GM23338 (cell line): ENCODE data around the gene ZNF879. TPM values are rescaled to one million over a fixed set of nuclear protein-coding genes. Genes with fewer than 3 reads are reported as not detected.

Experiments used
- ATAC-seq: fragments of 200-7000 bp; cut with Tn5 transposase; 3 replicates; pipeline ENCODE4 v1.9.1; 2020
- DNase-seq: peaks from one replicate; pipeline ENCODE4 v3.0.0-alpha.2; 2015; ENCODE audit warnings: low spot score
- H2AFZ ChIP-seq: fragments of 200-600 bp; sonication (generic); 2 replicates; pipeline ENCODE4 v1.8.0; 2016; ENCODE audit warnings: antibody characterized with exemption, mild to moderate bottlenecking, moderate library complexity
- H3F3A ChIP-seq: fragments of 200-600 bp; sonication (generic); replicated peaks from 2 replicates; pipeline ENCODE4 v1.8.0; 2017; ENCODE audit warnings: antibody characterized with exemption, mixed run types, low read depth
- H3K27ac ChIP-seq: fragments of 200-600 bp; sonication (generic); 2 replicates; pipeline ENCODE4 v1.6.1; 2016; ENCODE audit warnings: low read depth
- H3K27me3 ChIP-seq: fragments of 200-600 bp; sonication (generic); 2 replicates; pipeline ENCODE4 v1.8.0; 2016; ENCODE audit warnings: mild to moderate bottlenecking, mixed run types, moderate library complexity; ENCODE audit not compliant: insufficient read depth
- H3K36me3 ChIP-seq: fragments of 200-600 bp; sonication (generic); 2 replicates; pipeline ENCODE4 v1.8.0; 2016; ENCODE audit warnings: mild to moderate bottlenecking; ENCODE audit not compliant: insufficient read depth
- H3K4me1 ChIP-seq: fragments of 200-600 bp; sonication (generic); 2 replicates; pipeline ENCODE4 v1.8.0; 2016; ENCODE audit warnings: mild to moderate bottlenecking, moderate library complexity; ENCODE audit not compliant: insufficient read depth
- H3K4me2 ChIP-seq: fragments of 200-600 bp; sonication (generic); 2 replicates; pipeline ENCODE4 v1.7.1; 2017; ENCODE audit warnings: mixed run types
- H3K4me3 ChIP-seq: fragments of 200-600 bp; sonication (generic); 2 replicates; pipeline ENCODE4 v1.6.1; 2016; ENCODE audit warnings: mixed run types
- H3K79me2 ChIP-seq: fragments of 200-600 bp; sonication (generic); replicated peaks from 2 replicates; pipeline ENCODE4 v1.8.0; 2017; ENCODE audit warnings: mild to moderate bottlenecking; ENCODE audit not compliant: insufficient read depth
- H3K9me2 ChIP-seq: fragments of 200-600 bp; sonication (generic); 2 replicates; pipeline ENCODE4 v1.8.0; 2017; ENCODE audit not compliant: insufficient read depth
- H4K20me1 ChIP-seq: fragments of 200-600 bp; sonication (generic); replicated peaks from 2 replicates; pipeline ENCODE4 v1.8.0; 2017; ENCODE audit warnings: mild to moderate bottlenecking; ENCODE audit not compliant: insufficient read depth
- H3K27ac Mint-ChIP-seq: 2 replicates; pipeline ENCODE4 v1.8.0; 2020; ENCODE audit warnings: inconsistent platforms, mild to moderate bottlenecking, moderate library complexity, mixed read lengths
- H3K27me3 Mint-ChIP-seq: 3 replicates; pipeline ENCODE4 v1.8.0; 2022; ENCODE audit warnings: low read depth, mild to moderate bottlenecking, moderate library complexity, mixed read lengths, inconsistent platforms; ENCODE audit not compliant: insufficient read depth, poor library complexity
- H3K36me3 Mint-ChIP-seq: 3 replicates; pipeline ENCODE4 v1.8.0; 2021; ENCODE audit warnings: low read depth, mild to moderate bottlenecking, inconsistent platforms, moderate library complexity, mixed read lengths
- H3K4me1 Mint-ChIP-seq: 3 replicates; pipeline ENCODE4 v1.8.0; 2020; ENCODE audit warnings: mild to moderate bottlenecking, inconsistent platforms, mixed read lengths
- H3K4me3 Mint-ChIP-seq: 3 replicates; pipeline ENCODE4 v1.8.0; 2021; ENCODE audit warnings: moderate library complexity, mild to moderate bottlenecking, inconsistent platforms, mixed read lengths
- H3K9me3 Mint-ChIP-seq: 3 replicates; pipeline ENCODE4 v1.8.0; 2020; ENCODE audit warnings: moderate library complexity, mild to moderate bottlenecking, inconsistent platforms, mixed read lengths
- CREB1 ChIP-seq: fragments of 250-450 bp; sonication (Bioruptor Pico); IDR thresholded peaks from 2 replicates; pipeline ENCODE4 v1.5.0; 2020; ENCODE audit warnings: low read depth, mild to moderate bottlenecking, moderate library complexity
- CTCF ChIP-seq, 2 experiments: fragments of 200-600 bp in 1 of 2; sonication (generic) in 1 of 2; conservative IDR thresholded peaks; 2 replicates each; pipeline versions ENCODE4 v1.5.1 to v1.6.1; 2016 to 2017; ENCODE audit warnings: antibody characterized with exemption in 2 of 2, low read depth in 2 of 2, mild to moderate bottlenecking in 2 of 2, moderate library complexity in 1 of 2
- ETS1 ChIP-seq: IDR thresholded peaks from 2 replicates; pipeline ENCODE4 v1.6.1; 2016; ENCODE audit warnings: antibody characterized with exemption
- EZH2 ChIP-seq: fragments of 200-600 bp; sonication (generic); IDR thresholded peaks from one replicate; pipeline ENCODE4 v1.8.0; 2017; ENCODE audit warnings: antibody characterized with exemption, mild to moderate bottlenecking, low read depth; ENCODE audit not compliant: unreplicated experiment
- EZH2phosphoT487 ChIP-seq: fragments of 200-600 bp; sonication (generic); IDR thresholded peaks from one replicate; pipeline ENCODE4 v1.8.1; 2018; ENCODE audit warnings: antibody characterized with exemption; ENCODE audit not compliant: unreplicated experiment
- JUNB ChIP-seq: IDR thresholded peaks from one replicate; pipeline ENCODE4 v1.6.1; 2016; ENCODE audit warnings: antibody characterized with exemption; ENCODE audit not compliant: unreplicated experiment
- NANOG ChIP-seq: IDR thresholded peaks from 2 replicates; pipeline ENCODE4 v1.6.1; 2016; ENCODE audit warnings: antibody characterized with exemption, borderline replicate concordance
- POLR2AphosphoS5 ChIP-seq: IDR thresholded peaks from 2 replicates; pipeline ENCODE4 v1.6.1; 2016; ENCODE audit warnings: antibody characterized with exemption, low read depth
- REST ChIP-seq: IDR thresholded peaks from one replicate; pipeline ENCODE4 v1.6.1; 2018; ENCODE audit warnings: antibody characterized with exemption; ENCODE audit not compliant: unreplicated experiment
- STAT1 ChIP-seq: IDR thresholded peaks from one replicate; pipeline ENCODE4 v1.6.1; 2016; ENCODE audit warnings: antibody characterized with exemption; ENCODE audit not compliant: unreplicated experiment
- ZNF114 ChIP-seq: fragments of 250-450 bp; sonication (Bioruptor Pico); IDR thresholded peaks from 2 replicates; pipeline ENCODE4 v1.5.0; 2020; ENCODE audit warnings: mild to moderate bottlenecking, moderate library complexity
- ZNF331 ChIP-seq: fragments of 250-450 bp; sonication (Bioruptor Pico); IDR thresholded peaks from 2 replicates; pipeline ENCODE4 v1.5.0; 2020; ENCODE audit warnings: low read depth, mild to moderate bottlenecking, moderate library complexity
- polyA plus RNA-seq: library from polyadenylated mRNA; unstranded; fragments of >200 nt; fragmentation: Nextera tagmentation; extraction: Ambion mirVana; gene quantifications from 2 replicates; pipeline ENCODE4 v1.2.1, GENCODE V29; 2016
- total RNA-seq: library from RNA; depleted of rRNA; stranded (reverse); fragments of >200 nt; shearing (Covaris generic); gene quantifications from 2 replicates; pipeline ENCODE4 v1.2.3, GENCODE V29; 2014

ZNF879 gene
- total and polyA plus RNA-seq, 2 experiments from 2014 or later: 3.5 to 3.9 TPM

- H3K4me2 ChIP-seq: no peak overlapping the region
- Mint-ChIP-seq H3K36me3 (peaks cover 48% of the 10 kb centered on the region), H3K9me3 (peaks cover 95% of the 10 kb centered on the region), H3K27ac (no peak overlapping the region), H3K4me1 (no peaks in the 10 kb centered on the region), H3K4me3 (no peak overlapping the region), H3K27me3 (peaks cover 13% of the 10 kb centered on the region)
- no peak overlapping the region for H3K4me3 ChIP-seq
- no peaks in the 10 kb centered on the region for H3K79me2 ChIP-seq
- H3K36me3 ChIP-seq: peaks cover 9% of the 10 kb centered on the region
- no peak for ATAC-seq
- TF ChIP-seq NANOG (no peak), JUNB (no peak), STAT1 (no peak), EZH2 (no peak), POLR2AphosphoS5 (no peak), EZH2phosphoT487 (no peak), CTCF (conservative IDR thresholded peaks at IDR 0.05; ENCODE audit: low read depth in 2 of 2) (no peak)
- H3F3A ChIP-seq: no peaks in the 10 kb centered on the region
- DNase-seq: no peak
- H4K20me1 ChIP-seq: no peaks in the 10 kb centered on the region
- H3K27ac ChIP-seq: no peak overlapping the region
- no peak overlapping the region for H2AFZ ChIP-seq
- no peaks in the 10 kb centered on the region for H3K27me3 ChIP-seq
- no peaks in the 10 kb centered on the region for H3K4me1 ChIP-seq
- no peaks in the 10 kb centered on the region for H3K9me2 ChIP-seq
Measured at GRCh38 chr5:178982941-178983340, 40.7 kb upstream of the ZNF879 start.

- DNase-seq: no peak
- Histone ChIP-seq H3F3A (no peaks in the 10 kb centered on the region), H3K4me2 (no peak overlapping the region), H3K36me3 (peaks cover 1% of the 10 kb centered on the region), H3K79me2 (no peaks in the 10 kb centered on the region), H3K4me1 (no peaks in the 10 kb centered on the region), H3K9me2 (no peaks in the 10 kb centered on the region), H3K4me3 (no peak overlapping the region), H4K20me1 (no peaks in the 10 kb centered on the region), H2AFZ (no peak overlapping the region), H3K27me3 (no peaks in the 10 kb centered on the region), H3K27ac (no peak overlapping the region)
- Mint-ChIP-seq H3K4me1 (no peaks in the 10 kb centered on the region), H3K27ac (no peak overlapping the region), H3K36me3 (peaks cover 44% of the 10 kb centered on the region), H3K4me3 (no peak overlapping the region), H3K9me3 (peaks cover 95% of the 10 kb centered on the region), H3K27me3 (peaks cover 13% of the 10 kb centered on the region)
- ATAC-seq: no peak
- TF ChIP-seq CTCF (conservative IDR thresholded peaks at IDR 0.05; ENCODE audit: low read depth in 2 of 2): no peak
- no peak for TF ChIP-seq EZH2
- TF ChIP-seq ETS1: no peak
- no peak for TF ChIP-seq NANOG
- no peak for TF ChIP-seq ZNF114 (CRISPR knock-in tag)
- no peak for TF ChIP-seq POLR2AphosphoS5
- TF ChIP-seq ZNF331 (CRISPR knock-in tag): no peak
- TF ChIP-seq REST: no peak
- TF ChIP-seq CREB1: no peak
Measured at GRCh38 chr5:178983728-178984127, 39.9 kb upstream of the ZNF879 start.
